Measurements from ENCODE around the gene RAB4A. TPM values are rescaled to one million over a fixed set of nuclear protein-coding genes. Genes with fewer than 3 reads are reported as not detected.

The RAB4A gene
- total and polyA plus RNA-seq, 4 donors, result 20.2 to 54.4 (median 26.5) TPM

DNA sequence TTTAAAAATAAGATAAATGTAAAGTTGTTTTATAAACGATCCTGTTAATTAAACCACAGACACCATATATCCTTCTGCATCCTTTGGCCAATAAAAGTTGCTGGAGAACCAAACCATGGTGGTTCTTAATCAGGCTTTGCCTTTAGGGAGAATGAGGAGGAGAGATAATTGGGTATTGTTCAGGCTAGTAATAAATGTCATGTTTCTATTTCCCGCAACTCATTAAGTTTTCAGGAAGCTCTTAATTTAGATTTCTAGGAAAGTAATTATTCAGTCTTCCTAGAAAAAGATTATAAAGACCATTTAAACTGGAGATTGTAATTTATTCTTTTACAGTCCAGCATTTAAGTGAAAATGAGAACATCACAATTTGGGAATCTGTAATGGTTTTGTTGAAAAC lies 34.5 kb downstream of the RAB4A start:
- TF ChIP-seq, protein P1, sequence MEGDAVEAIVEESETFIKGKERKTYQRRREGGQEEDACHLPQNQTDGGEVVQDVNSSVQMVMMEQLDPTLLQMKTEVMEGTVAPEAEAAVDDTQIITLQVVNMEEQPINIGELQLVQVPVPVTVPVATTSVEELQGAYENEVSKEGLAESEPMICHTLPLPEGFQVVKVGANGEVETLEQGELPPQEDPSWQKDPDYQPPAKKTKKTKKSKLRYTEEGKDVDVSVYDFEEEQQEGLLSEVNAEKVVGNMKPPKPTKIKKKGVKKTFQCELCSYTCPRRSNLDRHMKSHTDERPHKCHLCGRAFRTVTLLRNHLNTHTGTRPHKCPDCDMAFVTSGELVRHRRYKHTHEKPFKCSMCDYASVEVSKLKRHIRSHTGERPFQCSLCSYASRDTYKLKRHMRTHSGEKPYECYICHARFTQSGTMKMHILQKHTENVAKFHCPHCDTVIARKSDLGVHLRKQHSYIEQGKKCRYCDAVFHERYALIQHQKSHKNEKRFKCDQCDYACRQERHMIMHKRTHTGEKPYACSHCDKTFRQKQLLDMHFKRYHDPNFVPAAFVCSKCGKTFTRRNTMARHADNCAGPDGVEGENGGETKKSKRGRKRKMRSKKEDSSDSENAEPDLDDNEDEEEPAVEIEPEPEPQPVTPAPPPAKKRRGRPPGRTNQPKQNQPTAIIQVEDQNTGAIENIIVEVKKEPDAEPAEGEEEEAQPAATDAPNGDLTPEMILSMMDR (IDR thresholded peaks at IDR 0.05; ENCODE audit: control extremely low read depth, extremely low read depth), result no peak
- Histone ChIP-seq H3K9ac (ENCODE audit: insufficient read depth in 1 of 2, low read length in 2 of 2) (no peak overlapping the region), H3K9me3 (ENCODE audit: control insufficient read depth in 4 of 4, insufficient read depth in 3 of 4, low read length in 3 of 4) (no peaks in the 10 kb centered on the region), H3K27ac (ENCODE audit: low read depth in 1 of 2, low read length in 1 of 2) (no peak overlapping the region), H3K27me3 (ENCODE audit: control insufficient read depth in 3 of 3, insufficient read depth in 3 of 3, low read length in 2 of 3) (no peaks in the 10 kb centered on the region), H3K4me3 (no peak overlapping the region), H3K4me1 (ENCODE audit: control insufficient read depth in 5 of 5, insufficient read depth in 5 of 5, low read length in 5 of 5) (peaks cover 0 to under 1% (median 0%) of the 10 kb centered on the region in 5 donors), H3K36me3 (ENCODE audit: control insufficient read depth in 4 of 4, insufficient read depth in 4 of 4, low read length in 4 of 4) (peaks cover 6 to 28% (median 21%) of the 10 kb centered on the region in 4 donors)
- 78 to 81% methylated on average over 2 of the region's 2 CpGs for WGBS, 2 donors
- ATAC-seq (ENCODE audit: insufficient read depth, low FRiP score), result no peak
- no peak for DNase-seq

DNA sequence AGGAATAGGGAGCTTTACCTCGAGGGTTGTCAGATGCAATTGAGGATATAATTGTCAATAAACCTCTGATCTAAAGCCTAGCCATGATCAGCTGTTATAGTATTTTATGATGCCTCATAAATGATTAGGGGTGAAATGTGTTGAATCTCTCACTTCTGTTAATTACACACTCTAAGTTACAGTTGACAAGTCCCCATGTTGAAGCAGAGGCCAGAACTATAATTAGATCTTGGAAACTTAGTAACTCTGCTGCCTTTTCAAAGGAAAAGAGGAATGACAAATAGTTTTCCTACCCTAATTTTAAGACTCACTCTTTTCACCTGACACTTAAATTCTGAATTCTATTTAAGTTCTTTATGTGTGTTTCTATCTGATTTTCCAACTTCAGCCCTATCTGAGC lies 38.2 kb downstream of the RAB4A start:
- TF ChIP-seq, protein P1 (IDR thresholded peaks at IDR 0.05; ENCODE audit: control extremely low read depth, extremely low read depth), result no peak
- H3K9me3 ChIP-seq (ENCODE audit: control insufficient read depth in 4 of 4, insufficient read depth in 3 of 4, low read length in 3 of 4), result no peaks in the 10 kb centered on the region
- no peaks in the 10 kb centered on the region for H3K27me3 ChIP-seq (ENCODE audit: control insufficient read depth in 3 of 3, insufficient read depth in 3 of 3, low read length in 2 of 3)

DNA sequence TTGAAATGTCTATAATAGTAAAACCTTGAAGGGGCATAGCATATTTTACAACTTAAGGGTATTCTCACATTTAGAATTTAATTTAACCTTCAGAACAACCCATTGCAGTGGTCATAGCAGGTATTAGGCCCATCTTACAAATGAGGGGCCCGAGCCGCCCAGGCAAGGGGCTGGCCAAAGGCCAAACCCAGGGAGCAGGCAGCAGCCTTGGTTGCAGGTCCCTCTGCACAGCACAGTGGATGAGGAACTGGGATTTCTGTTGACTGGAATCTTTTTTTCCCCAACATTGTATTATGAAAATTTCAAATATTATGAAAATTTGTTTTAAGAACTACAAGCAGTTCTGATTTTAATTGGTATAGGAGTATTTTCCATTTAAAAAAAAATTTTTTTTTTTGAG lies 38.8 kb downstream of the RAB4A start:
- 86 to 91% methylated on average over 2 of the region's 2 CpGs for WGBS, 2 donors
- no peaks in the 10 kb centered on the region for H3K27me3 ChIP-seq (ENCODE audit: control insufficient read depth in 3 of 3, insufficient read depth in 3 of 3, low read length in 2 of 3)
- TF ChIP-seq, protein P1 (IDR thresholded peaks at IDR 0.05; ENCODE audit: control extremely low read depth, extremely low read depth), result no peak
- H3K4me3 ChIP-seq, result no peak overlapping the region
- H3K4me1 ChIP-seq (ENCODE audit: control insufficient read depth in 5 of 5, insufficient read depth in 5 of 5, low read length in 5 of 5), result peaks cover 0 to 12% (median 6%) of the 10 kb centered on the region in 5 donors
- H3K36me3 ChIP-seq (ENCODE audit: control insufficient read depth in 4 of 4, insufficient read depth in 4 of 4, low read length in 4 of 4), result peaks cover 0 to 17% (median 7%) of the 10 kb centered on the region in 4 donors
- H3K9me3 ChIP-seq (ENCODE audit: control insufficient read depth in 4 of 4, insufficient read depth in 3 of 4, low read length in 3 of 4), result no peaks in the 10 kb centered on the region
- no peak overlapping the region for H3K27ac ChIP-seq (ENCODE audit: low read depth in 1 of 2, low read length in 1 of 2)
- no peak for DNase-seq
- H3K9ac ChIP-seq (ENCODE audit: insufficient read depth in 1 of 2, low read length in 2 of 2), result no peak overlapping the region
- no peak for ATAC-seq (ENCODE audit: insufficient read depth, low FRiP score)

More for the DNA sequence above, 38.2 kb downstream of the RAB4A start:
- peaks cover 0 to 20% (median 9%) of the 10 kb centered on the region in 4 donors for H3K36me3 ChIP-seq (ENCODE audit: control insufficient read depth in 4 of 4, insufficient read depth in 4 of 4, low read length in 4 of 4)
- ATAC-seq (ENCODE audit: insufficient read depth, low FRiP score) (no peak), DNase-seq (no peak)
- H3K9ac ChIP-seq (ENCODE audit: insufficient read depth in 1 of 2, low read length in 2 of 2), result no peak overlapping the region
- no peak overlapping the region for H3K4me3 ChIP-seq
- H3K27ac ChIP-seq (ENCODE audit: low read depth in 1 of 2, low read length in 1 of 2), result no peak overlapping the region
- H3K4me1 ChIP-seq (ENCODE audit: control insufficient read depth in 5 of 5, insufficient read depth in 5 of 5, low read length in 5 of 5), result peaks cover 0 to 12% (median 6%) of the 10 kb centered on the region in 5 donors
- 92 to 93% methylated on average over 1 of the region's 1 CpG for WGBS, 2 donors

DNA sequence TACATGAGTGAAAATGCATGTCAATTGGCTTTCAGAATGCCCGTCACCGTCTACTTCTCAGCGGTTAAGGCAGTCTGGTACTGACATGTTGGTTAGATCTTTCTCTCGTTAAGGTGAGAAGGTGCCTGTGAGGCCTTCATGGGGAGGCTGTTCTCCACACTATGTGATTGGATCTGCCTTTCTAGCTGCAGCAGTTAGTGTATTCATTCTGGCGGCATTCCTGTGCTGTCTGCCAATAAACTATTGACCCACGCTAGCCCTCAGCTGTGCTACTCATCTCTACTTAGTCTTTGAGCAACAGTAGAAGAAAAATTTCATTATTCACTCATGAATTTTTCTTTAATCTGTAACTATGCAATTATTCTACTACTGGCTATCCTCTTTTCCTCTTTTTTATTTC lies 39.9 kb downstream of the RAB4A start:
- no peak for ATAC-seq (ENCODE audit: insufficient read depth, low FRiP score)
- WGBS, 2 donors, result 83 to 88% methylated on average over 6 of the region's 6 CpGs

More for the DNA sequence above, 39.9 kb downstream of the RAB4A start:
- Histone ChIP-seq H3K4me3 (no peak overlapping the region), H3K36me3 (ENCODE audit: control insufficient read depth in 4 of 4, insufficient read depth in 4 of 4, low read length in 4 of 4) (peaks cover 0 to 17% (median 7%) of the 10 kb centered on the region in 4 donors), H3K9me3 (ENCODE audit: control insufficient read depth in 4 of 4, insufficient read depth in 3 of 4, low read length in 3 of 4) (no peaks in the 10 kb centered on the region), H3K27me3 (ENCODE audit: control insufficient read depth in 3 of 3, insufficient read depth in 3 of 3, low read length in 2 of 3) (no peaks in the 10 kb centered on the region), H3K4me1 (ENCODE audit: control insufficient read depth in 5 of 5, insufficient read depth in 5 of 5, low read length in 5 of 5) (peaks cover 0 to 12% (median 6%) of the 10 kb centered on the region in 5 donors), H3K9ac (ENCODE audit: insufficient read depth in 1 of 2, low read length in 2 of 2) (no peak overlapping the region), H3K27ac (ENCODE audit: low read depth in 1 of 2, low read length in 1 of 2) (no peak overlapping the region)
- DNase-seq, result peak; percentile 24 to 86 (median 63)
- TF ChIP-seq, protein P1 (IDR thresholded peaks at IDR 0.05; ENCODE audit: control extremely low read depth, extremely low read depth), result no peak

All from lung (tissue), 12 donors.